NCI-H2107 treated with DMSO at 0.1 percent for 48 hours (cell line): ENCODE measurements around the gene MTG1.
"Not testable (repeated sequence)": the region's sequence is repeated elsewhere in the genome, so short reads cannot be mapped to it uniquely, and the experiment has no call there.

Experiments
- DNase-seq: peaks from one replicate; lab custom pipeline; 2025; ENCODE audit not compliant: unreplicated experiment; lab: John Stamatoyannopoulos, UW

MTG1 gene

GRCh38 chr10:133399123-133399601 is 5.2 kb downstream of the MTG1 start:
- no peak for DNase-seq

- no peak for DNase-seq
Measured at GRCh38 chr10:133400624-133401424, 6.9 kb downstream of the MTG1 start.

- no peak for DNase-seq
Measured at GRCh38 chr10:133401500-133401899, 7.5 kb downstream of the MTG1 start.

GRCh38 chr10:133401981-133402725 is 8.2 kb downstream of the MTG1 start:
- no peak for DNase-seq

- DNase-seq, result no peak
Measured at GRCh38 chr10:133403359-133403758, 9.4 kb downstream of the MTG1 start.

GRCh38 chr10:133403784-133404183 is 9.8 kb downstream of the MTG1 start:
- DNase-seq, result no peak

- DNase-seq, result no peak
Measured at GRCh38 chr10:133405272-133405671, 11.3 kb downstream of the MTG1 start.

- no peak for DNase-seq
Measured at GRCh38 chr10:133405844-133406527, 12.0 kb downstream of the MTG1 start.

- DNase-seq, result no peak
Measured at GRCh38 chr10:133411523-133412380, 17.8 kb downstream of the MTG1 start.

- no peak for DNase-seq
Measured at GRCh38 chr10:133412381-133412711, 18.4 kb downstream of the MTG1 start.

- DNase-seq, result not testable (repeated sequence)
Measured at GRCh38 chr10:133414401-133414800, 20.4 kb downstream of the MTG1 start.

- no peak for DNase-seq
Measured at GRCh38 chr10:133415752-133416151, 21.8 kb downstream of the MTG1 start.

- DNase-seq, result no peak
Measured at GRCh38 chr10:133418289-133418993, 24.5 kb downstream of the MTG1 start.

GRCh38 chr10:133419211-133419950 is 25.4 kb downstream of the MTG1 start:
- no peak for DNase-seq

- DNase-seq, result no peak
Measured at GRCh38 chr10:133420028-133420427, 26.1 kb downstream of the MTG1 start.

- no peak for DNase-seq
Measured at GRCh38 chr10:133420579-133420978, 26.6 kb downstream of the MTG1 start.

GRCh38 chr10:133421336-133422222 is 27.6 kb downstream of the MTG1 start:
- DNase-seq, result no peak

- DNase-seq, result no peak
Measured at GRCh38 chr10:133422223-133422806, 28.4 kb downstream of the MTG1 start.
